ENCODE data around the gene PON1. TPM values are rescaled to one million over a fixed set of nuclear protein-coding genes. Genes with fewer than 3 reads are reported as not detected.

The PON1 gene
- total and polyA plus RNA-seq, 2 donors (not counting 1 experiment from before 2014, with no cell fraction given): not detected

DNA sequence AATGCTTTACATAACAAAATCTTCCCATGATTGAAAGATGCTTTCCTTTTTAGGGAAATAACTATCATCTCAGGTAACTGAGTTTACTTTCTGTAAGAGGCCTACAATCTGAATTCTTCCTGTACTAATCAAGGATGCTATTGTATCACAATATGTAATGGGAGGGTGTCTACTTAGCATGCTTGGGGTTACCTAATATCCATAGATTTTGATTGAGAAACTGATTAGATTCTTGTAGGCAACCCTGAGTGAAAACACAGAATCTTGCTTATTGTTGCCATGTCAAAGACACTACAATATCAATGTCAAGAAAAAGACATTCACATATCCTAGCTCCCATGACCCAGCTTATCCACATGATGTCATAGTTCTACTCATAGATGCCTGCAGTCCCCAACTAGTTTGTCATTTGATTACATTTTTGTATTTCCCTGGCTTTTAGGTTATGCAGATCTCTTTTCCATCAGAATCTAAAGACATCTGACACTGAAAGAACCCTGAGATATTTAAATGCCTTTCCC is 62.4 kb downstream of the PON1 start:
- Mint-ChIP-seq H3K27ac (no peak overlapping the region), H3K27me3 (no peaks in the 10 kb centered on the region), H3K9me3 (ENCODE audit: insufficient read depth) (no peaks in the 10 kb centered on the region), H3K4me3 (no peak overlapping the region), H3K4me1 (no peaks in the 10 kb centered on the region)
- intact Hi-C loops (cut with micrococcal nuclease): no loop called here
- Histone ChIP-seq H3K9ac (ENCODE audit: low read length) (no peak overlapping the region), H3K27ac (ENCODE audit: low read length in 2 of 2) (no peak overlapping the region), H3K27me3 (replicated peaks in 1 of 4; ENCODE audit: control extremely low read depth in 1 of 4, control insufficient read depth in 3 of 4, insufficient read depth in 4 of 4, low read length in 3 of 4) (no peaks in the 10 kb centered on the region), H3K4me1 (ENCODE audit: control insufficient read depth in 2 of 2, insufficient read depth in 2 of 2, low read length in 2 of 2) (no peaks in the 10 kb centered on the region), H2AFZ (ENCODE audit: insufficient read depth, low read depth, low read length, poor library complexity, severe bottlenecking) (no peak overlapping the region), H3K4me3 (ENCODE audit: control extremely low read depth in 1 of 5, extremely low read depth in 1 of 5, insufficient read depth in 1 of 5, low read depth in 2 of 5, low read length in 4 of 5) (no peak overlapping the region), H3K9me3 (ENCODE audit: control extremely low read depth in 1 of 3, control insufficient read depth in 2 of 3, insufficient read depth in 1 of 3, low read length in 2 of 3) (no peaks in the 10 kb centered on the region), H4K20me1 (ENCODE audit: control insufficient read depth, insufficient read depth, low read length, poor library complexity, severe bottlenecking) (no peaks in the 10 kb centered on the region), H3K36me3 (replicated peaks in 1 of 2; ENCODE audit: control extremely low read depth in 1 of 2, control insufficient read depth in 1 of 2, extremely low read depth in 1 of 2, insufficient read depth in 2 of 2, low read length in 1 of 2) (no peaks in the 10 kb centered on the region), H3K79me2 (ENCODE audit: control insufficient read depth, insufficient read depth, low read length) (no peaks in the 10 kb centered on the region), H3K4me2 (replicated peaks; ENCODE audit: low read depth, low read length, poor library complexity, severe bottlenecking) (no peak overlapping the region)
- TF ChIP-seq, protein P1, sequence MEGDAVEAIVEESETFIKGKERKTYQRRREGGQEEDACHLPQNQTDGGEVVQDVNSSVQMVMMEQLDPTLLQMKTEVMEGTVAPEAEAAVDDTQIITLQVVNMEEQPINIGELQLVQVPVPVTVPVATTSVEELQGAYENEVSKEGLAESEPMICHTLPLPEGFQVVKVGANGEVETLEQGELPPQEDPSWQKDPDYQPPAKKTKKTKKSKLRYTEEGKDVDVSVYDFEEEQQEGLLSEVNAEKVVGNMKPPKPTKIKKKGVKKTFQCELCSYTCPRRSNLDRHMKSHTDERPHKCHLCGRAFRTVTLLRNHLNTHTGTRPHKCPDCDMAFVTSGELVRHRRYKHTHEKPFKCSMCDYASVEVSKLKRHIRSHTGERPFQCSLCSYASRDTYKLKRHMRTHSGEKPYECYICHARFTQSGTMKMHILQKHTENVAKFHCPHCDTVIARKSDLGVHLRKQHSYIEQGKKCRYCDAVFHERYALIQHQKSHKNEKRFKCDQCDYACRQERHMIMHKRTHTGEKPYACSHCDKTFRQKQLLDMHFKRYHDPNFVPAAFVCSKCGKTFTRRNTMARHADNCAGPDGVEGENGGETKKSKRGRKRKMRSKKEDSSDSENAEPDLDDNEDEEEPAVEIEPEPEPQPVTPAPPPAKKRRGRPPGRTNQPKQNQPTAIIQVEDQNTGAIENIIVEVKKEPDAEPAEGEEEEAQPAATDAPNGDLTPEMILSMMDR (IDR thresholded peaks at IDR 0.05): no peak
- no peak for TF ChIP-seq EZH2 (IDR thresholded peaks at IDR 0.05; ENCODE audit: borderline replicate concordance, insufficient read depth, low read depth, low read length, poor library complexity, severe bottlenecking)
- DNase-seq (no peak), ATAC-seq (ENCODE audit: low read depth) (no peak)
- POLR2A ChIA-PET: no interaction called here
- CTCF ChIA-PET: no interaction called here

- Histone ChIP-seq H4K20me1 (ENCODE audit: control insufficient read depth, insufficient read depth, low read length, poor library complexity, severe bottlenecking) (no peaks in the 10 kb centered on the region), H3K4me1 (ENCODE audit: control insufficient read depth in 2 of 2, insufficient read depth in 2 of 2, low read length in 2 of 2) (no peaks in the 10 kb centered on the region), H3K27me3 (replicated peaks in 1 of 4; ENCODE audit: control extremely low read depth in 1 of 4, control insufficient read depth in 3 of 4, insufficient read depth in 4 of 4, low read length in 3 of 4) (no peaks in the 10 kb centered on the region), H3K4me3 (ENCODE audit: control extremely low read depth in 1 of 5, extremely low read depth in 1 of 5, insufficient read depth in 1 of 5, low read depth in 2 of 5, low read length in 4 of 5) (no peak overlapping the region), H3K27ac (ENCODE audit: low read length in 2 of 2) (no peak overlapping the region), H3K9ac (ENCODE audit: low read length) (no peak overlapping the region), H3K9me3 (ENCODE audit: control extremely low read depth in 1 of 3, control insufficient read depth in 2 of 3, insufficient read depth in 1 of 3, low read length in 2 of 3) (no peaks in the 10 kb centered on the region), H2AFZ (ENCODE audit: insufficient read depth, low read depth, low read length, poor library complexity, severe bottlenecking) (no peak overlapping the region), H3K79me2 (ENCODE audit: control insufficient read depth, insufficient read depth, low read length) (no peaks in the 10 kb centered on the region), H3K4me2 (replicated peaks; ENCODE audit: low read depth, low read length, poor library complexity, severe bottlenecking) (no peak overlapping the region), H3K36me3 (replicated peaks in 1 of 2; ENCODE audit: control extremely low read depth in 1 of 2, control insufficient read depth in 1 of 2, extremely low read depth in 1 of 2, insufficient read depth in 2 of 2, low read length in 1 of 2) (no peaks in the 10 kb centered on the region)
- H3K27ac Mint-ChIP-seq: no peak overlapping the region
- CTCF ChIA-PET: no interaction called here
- H3K27me3 Mint-ChIP-seq: no peaks in the 10 kb centered on the region
- no peaks in the 10 kb centered on the region for H3K4me1 Mint-ChIP-seq
- TF ChIP-seq EZH2 (IDR thresholded peaks at IDR 0.05; ENCODE audit: borderline replicate concordance, insufficient read depth, low read depth, low read length, poor library complexity, severe bottlenecking): no peak
- TF ChIP-seq, protein P1 (IDR thresholded peaks at IDR 0.05): no peak
- ATAC-seq (ENCODE audit: low read depth) (no peak), DNase-seq (no peak)
- H3K9me3 Mint-ChIP-seq (ENCODE audit: insufficient read depth): no peaks in the 10 kb centered on the region
- H3K4me3 Mint-ChIP-seq: no peak overlapping the region
- intact Hi-C loops (cut with micrococcal nuclease): no loop called here
- POLR2A ChIA-PET: no interaction called here
Measured at GRCh38 chr7:95255691-95256090, 68.6 kb downstream of the PON1 start.
